Transverse colon (tissue), 4 donors: ENCODE results near the gene POU2F1.

Experiments used
- EP300 ChIP-seq: sonication (generic); formaldehyde crosslinking; IDR thresholded peaks from one replicate; pipeline ENCODE4 v1.6.1; 2017; ENCODE audit warnings: antibody characterized with exemption, low read depth
- POLR2A ChIP-seq: fragments of 450-650 bp; IDR thresholded peaks from one replicate; pipeline ENCODE4 v1.6.1; 2016; ENCODE audit warnings: antibody characterized with exemption, mild to moderate bottlenecking, moderate library complexity
- POLR2AphosphoS5 ChIP-seq, 3 donors: sonication (generic); formaldehyde crosslinking; IDR thresholded peaks; one replicate each; pipeline ENCODE4 v1.6.1; 2016; ENCODE audit warnings: antibody characterized with exemption in 3 of 3
- TF ChIP-seq, protein P1 (sequence below), 5 experiments: fragments of 200-600 bp in 3 of 5; fragments of 450-650 bp in 2 of 5; sonication (generic) in 3 of 5; IDR thresholded peaks; 1 replicate in 2 of 5; 2 replicates in 3 of 5; pipeline ENCODE4 v1.5.1; 2016 to 2017; ENCODE audit warnings: antibody characterized with exemption in 5 of 5, inconsistent platforms in 3 of 5, mild to moderate bottlenecking in 2 of 5, moderate library complexity in 1 of 5

DNA sequence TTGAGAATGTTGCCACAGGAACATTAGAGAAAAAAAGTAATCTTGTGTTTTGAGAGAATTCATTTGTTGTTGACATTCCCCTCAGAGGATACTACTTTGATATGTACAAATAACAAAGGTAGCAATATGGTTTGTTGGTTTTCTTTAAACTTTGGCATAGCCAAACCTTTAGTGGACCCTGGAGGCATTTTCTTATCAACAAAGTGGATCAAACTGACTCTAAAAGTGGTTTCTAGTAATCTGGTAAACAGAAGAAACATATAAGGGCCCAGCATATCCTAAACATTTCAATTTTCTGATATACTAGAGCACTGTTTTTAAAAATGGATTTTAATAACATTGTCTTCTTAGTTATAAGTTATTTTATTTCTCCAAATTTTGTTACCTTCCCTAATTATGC is 29.8 kb downstream of the POU2F1 start:
- TF ChIP-seq, protein P1, sequence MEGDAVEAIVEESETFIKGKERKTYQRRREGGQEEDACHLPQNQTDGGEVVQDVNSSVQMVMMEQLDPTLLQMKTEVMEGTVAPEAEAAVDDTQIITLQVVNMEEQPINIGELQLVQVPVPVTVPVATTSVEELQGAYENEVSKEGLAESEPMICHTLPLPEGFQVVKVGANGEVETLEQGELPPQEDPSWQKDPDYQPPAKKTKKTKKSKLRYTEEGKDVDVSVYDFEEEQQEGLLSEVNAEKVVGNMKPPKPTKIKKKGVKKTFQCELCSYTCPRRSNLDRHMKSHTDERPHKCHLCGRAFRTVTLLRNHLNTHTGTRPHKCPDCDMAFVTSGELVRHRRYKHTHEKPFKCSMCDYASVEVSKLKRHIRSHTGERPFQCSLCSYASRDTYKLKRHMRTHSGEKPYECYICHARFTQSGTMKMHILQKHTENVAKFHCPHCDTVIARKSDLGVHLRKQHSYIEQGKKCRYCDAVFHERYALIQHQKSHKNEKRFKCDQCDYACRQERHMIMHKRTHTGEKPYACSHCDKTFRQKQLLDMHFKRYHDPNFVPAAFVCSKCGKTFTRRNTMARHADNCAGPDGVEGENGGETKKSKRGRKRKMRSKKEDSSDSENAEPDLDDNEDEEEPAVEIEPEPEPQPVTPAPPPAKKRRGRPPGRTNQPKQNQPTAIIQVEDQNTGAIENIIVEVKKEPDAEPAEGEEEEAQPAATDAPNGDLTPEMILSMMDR (IDR thresholded peaks at IDR 0.05), result no peak
- TF ChIP-seq POLR2AphosphoS5 (IDR thresholded peaks at IDR 0.05), result no peak
- no peak for TF ChIP-seq POLR2A
- no peak for TF ChIP-seq EP300
